GM11168 (cell line): ENCODE results near the gene BOD1.
"Not testable (repeated sequence)": the region's sequence is repeated elsewhere in the genome, so short reads cannot be mapped to it uniquely, and the experiment has no call there.

ENCODE experiments used
- in situ Hi-C: fragments of 300-500 bp; cut with MboI; formaldehyde crosslinking; loops from one replicate; pipeline ENCODE4 v1.12.0; 2022; ENCODE audit warnings: low sequenced_read_pairs; ENCODE audit not compliant: unreplicated experiment

BOD1 gene

DNA sequence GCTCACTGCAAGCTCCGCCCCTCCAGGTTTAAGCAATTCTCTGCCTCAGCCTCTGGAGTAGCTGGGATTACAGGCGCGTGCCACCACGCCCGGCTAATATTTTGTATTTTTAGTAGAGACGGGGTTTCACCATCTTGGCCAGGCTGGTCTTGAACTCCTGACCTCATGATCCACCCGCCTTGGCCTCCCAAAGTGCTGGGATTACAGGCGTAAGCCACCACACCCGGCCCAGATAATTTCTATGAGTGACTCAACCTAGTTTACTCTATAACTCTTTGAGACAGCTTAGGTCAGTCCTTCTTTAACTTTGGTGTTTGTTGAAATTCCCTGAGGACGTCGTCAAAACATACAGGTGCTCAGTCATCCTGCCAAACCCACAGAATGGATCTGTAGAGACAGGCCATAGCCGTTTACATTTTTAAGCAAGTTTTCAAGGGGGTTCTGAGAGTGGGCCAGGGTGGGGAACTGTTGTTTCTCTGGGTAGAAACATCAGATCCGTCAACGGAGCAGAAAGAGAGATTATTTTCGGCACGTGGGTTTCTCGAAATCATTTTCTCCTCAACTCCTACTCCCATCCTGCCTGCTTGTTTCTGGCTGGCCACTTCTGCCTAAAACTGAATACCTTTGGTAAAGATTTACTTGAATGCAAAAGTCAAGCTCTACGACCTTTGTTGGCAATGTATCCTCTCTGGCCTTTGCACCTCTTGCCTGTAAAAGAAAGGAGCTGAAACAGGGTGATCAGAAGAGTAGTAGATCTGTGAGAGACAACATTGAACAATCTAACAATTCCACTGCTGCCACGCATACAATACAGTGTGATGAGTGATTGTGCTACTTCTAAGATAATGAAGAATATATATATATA is 6.0 kb upstream of the BOD1 start:
- in situ Hi-C loops = loop anchor here (10.0 to 25.0 kb wide), 2 partner anchors 282 to 690 kb away; no protein-coding TSS in a partner anchor

DNA sequence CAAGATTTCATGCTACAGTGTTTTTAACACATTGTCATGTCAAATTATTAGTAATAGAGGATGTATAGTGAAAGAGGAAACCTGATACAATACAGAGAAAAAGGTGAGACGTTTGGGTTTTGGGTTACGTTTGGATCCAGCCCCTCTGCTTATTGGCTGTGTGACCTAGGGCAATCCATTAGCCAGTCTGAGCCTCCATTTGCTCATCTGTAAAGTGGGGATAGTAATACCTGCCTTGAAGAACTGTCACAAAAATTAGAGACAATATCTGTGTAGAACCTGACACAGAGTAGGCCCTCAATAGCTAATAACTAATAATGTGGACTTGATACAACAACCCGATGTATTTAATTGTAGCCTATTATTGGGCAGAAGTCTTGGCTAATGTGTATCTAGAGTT is 4.3 kb upstream of the BOD1 start:
- in situ Hi-C loops = loop anchor here (10.0 to 25.0 kb wide), 2 partner anchors 284 to 692 kb away; no protein-coding TSS in a partner anchor

DNA sequence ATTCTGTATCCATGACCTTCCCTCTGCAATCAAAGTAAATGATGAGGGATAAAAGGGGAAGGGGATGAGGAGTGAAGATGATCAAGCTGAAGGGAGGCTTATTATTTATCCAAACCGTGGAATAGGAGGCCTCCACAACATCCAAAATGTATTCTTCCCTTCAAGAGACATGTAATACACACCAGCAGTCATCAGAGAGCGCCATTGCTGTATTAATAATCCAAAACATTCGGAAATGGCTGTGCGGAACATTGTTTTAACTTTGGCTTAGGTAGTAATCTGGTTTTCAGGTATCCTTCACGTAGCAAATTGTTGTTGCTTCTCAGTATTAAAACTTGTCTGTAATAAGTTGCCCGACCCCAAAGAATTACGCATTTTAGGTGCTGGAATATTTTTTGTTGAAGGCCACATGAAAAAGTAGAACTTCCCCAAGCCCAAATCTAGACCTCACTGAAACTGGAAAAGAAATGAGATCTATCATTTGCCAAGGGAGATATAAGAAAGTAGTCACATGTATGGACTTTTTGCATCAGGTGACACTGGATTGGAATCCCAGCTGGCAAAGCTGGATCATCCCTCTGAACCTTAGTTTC is 2.6 kb upstream of the BOD1 start:
- in situ Hi-C loops = loop anchor here (5.0 to 25.0 kb wide), 2 partner anchors 348 to 693 kb away; no protein-coding TSS in a partner anchor

DNA sequence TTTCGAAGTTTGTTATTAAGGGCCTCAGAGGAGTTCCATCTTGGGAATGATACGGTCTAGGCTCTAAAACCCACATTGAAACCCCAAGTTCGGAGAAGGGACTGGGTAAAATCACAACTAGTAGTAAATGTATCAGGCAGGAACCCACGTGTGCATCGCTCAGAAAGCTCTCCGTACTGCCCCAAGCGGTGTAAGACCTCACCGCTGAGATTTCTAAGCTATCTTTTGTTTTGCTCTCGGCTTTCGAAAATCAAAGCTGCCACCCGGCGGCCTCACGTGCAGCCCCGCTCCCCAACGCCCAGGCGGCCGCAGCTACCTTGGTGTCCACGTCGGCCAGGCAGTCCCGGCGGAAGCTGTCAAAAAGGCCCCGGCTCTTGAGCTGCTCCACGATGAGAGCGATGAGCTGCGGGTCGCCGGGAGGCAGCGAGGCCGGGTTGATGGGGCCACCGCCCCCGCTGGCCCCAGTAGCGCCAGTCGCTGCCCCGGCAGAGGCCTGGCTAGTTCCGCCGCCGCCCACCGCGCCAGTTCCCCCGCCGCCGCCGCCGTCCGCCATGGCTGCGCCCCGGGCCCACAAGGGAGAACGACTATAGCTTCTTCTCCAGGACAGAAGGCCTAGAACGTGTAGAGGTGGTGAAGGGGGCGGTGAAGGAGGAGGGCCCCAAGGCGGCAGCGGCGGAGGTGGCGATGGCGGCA is 420 bp downstream of the BOD1 start:
- in situ Hi-C loops = loop anchor here (5.0 to 25.0 kb wide), 2 partner anchors 351 to 696 kb away; no protein-coding TSS in a partner anchor

DNA sequence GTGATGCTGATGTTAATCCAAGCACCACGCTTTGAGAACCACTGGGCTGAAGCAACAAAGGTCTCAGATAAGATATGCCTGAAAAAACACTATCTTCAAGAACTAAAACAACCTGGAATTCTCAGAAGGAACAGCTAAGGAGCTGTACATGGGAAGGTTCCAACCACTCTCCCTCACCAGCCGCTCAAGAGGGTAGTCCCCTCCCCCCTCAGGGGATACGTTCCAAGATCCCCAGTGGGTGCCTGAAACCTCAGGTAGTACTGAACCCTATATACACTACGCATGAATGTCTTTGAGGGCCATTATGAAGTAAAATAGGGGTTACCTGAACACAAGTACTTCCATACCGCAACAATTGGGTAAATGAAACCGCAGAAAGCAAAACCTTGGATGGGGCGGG is 1.9 kb downstream of the BOD1 start:
- in situ Hi-C loops = loop anchor here (25.0 kb wide), 1 partner anchor 698 kb away; no protein-coding TSS in a partner anchor

DNA sequence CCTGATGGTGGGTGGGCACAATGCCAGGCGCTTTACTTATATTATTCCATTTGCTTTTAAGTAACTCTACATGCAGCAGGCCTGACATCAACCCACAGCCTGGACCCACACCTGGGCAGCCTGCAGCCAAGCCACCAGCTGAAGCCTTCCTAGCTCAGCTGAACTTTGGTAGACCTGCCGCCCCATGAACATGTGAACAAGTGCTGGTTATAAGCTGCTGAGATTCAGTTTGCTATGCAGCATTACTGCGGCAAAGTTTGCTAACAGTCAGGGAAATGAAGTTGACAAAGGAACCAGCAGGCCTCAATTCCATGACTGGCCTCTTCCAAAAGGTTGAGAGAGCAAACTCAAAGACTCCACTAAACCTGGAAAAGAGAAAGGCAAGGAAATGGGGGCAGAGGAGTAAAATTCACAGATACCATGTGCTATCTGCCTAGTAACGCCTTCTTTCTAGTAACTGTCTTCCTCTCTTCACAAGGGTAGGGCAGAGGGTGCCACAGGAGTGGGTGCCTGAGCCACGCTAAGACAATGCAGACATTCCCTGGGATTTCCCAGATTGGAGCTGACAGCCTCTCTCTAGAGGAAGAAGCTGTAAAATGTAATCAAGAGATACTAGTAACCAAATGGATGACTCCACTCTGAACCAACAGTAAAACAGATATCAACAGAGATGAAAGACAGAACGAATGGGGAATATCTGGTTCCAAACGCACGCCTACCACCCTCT is 2.9 kb downstream of the BOD1 start:
- in situ Hi-C loops = loop anchor here (25.0 kb wide), 1 partner anchor 699 kb away; no protein-coding TSS in a partner anchor

DNA sequence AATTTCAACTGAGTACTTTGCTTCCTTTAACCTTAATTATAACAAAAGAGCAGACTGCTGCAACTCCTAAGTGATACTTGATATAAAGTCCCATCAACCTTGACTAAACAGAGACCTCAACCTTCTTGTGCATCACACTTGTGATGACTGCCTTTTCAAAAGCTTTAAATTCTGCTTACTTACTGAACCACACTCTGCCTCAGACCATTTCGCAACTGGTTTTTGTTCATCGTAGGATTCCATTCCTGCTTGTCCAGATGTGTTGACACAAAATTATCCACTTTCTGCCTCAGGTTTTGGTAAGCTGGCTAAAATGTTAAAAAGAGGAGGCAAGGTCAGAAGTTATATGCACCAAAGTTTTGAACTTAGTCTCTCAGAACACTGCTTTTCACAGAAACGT is 3.5 kb downstream of the BOD1 start:
- in situ Hi-C loops = loop anchor here (25.0 kb wide), 1 partner anchor 699 kb away; no protein-coding TSS in a partner anchor

DNA sequence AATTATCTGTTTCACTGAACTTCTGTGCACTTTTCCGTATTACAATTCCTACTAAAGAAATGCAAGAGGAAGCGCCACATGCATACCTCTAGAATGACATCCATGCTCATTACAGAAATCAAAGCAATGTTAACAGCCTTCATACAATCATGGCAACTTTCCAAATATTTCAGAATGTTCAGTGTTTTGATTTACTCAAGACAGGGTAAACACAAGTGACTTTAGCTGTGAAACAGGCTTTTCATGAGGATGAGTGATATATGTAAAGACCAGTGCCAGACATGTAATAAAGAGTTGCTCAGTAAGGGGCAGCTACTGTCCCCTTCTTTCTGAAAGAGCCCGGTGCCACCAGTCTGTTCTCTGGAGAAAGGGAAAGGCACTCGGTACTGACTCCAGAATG is 4.7 kb downstream of the BOD1 start:
- in situ Hi-C loops = loop anchor here (25.0 kb wide), 1 partner anchor 701 kb away; no protein-coding TSS in a partner anchor

DNA sequence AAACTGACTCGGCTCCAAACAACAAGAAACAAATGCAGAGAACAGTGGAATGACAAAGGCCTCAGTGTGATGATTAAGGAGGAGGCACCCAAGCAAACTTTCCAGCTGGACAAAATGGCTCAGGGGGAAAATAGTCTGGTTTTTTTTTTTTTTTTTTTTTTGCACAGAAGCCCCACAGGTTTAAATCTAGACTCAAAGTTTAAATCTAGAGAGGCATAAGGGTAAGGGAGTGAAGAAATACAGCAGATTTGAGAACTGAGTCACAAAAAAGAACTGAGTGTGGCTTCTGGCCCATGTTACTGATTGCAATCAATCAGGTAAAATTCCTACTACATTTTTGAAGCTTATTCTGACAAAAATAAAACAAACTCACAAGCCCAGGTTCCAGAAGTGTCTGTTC is 12.3 kb downstream of the BOD1 start:
- in situ Hi-C loops = loop anchor here (25.0 kb wide), 1 partner anchor 708 kb away; no protein-coding TSS in a partner anchor

DNA sequence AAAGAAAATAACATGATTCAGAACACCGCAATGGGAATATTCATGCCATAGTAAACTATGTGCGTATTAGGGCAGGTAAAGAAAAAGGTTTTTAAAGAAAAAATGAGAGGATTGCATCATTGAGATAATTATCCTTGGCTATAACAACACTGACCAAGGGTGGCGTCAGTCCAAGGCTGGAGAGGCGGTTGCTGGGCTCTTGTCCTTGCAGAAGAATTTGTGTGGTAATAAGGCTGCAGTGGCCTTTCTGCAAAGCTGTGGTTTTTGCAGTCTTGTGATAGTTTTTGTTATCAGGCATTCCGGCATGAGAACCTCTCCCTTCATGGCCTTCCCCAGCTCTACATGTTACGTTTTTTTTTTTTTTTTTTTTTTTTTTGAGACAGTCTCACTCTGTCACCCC is 14.0 kb downstream of the BOD1 start:
- in situ Hi-C loops = loop anchor here (25.0 kb wide), 1 partner anchor 710 kb away; no protein-coding TSS in a partner anchor

DNA sequence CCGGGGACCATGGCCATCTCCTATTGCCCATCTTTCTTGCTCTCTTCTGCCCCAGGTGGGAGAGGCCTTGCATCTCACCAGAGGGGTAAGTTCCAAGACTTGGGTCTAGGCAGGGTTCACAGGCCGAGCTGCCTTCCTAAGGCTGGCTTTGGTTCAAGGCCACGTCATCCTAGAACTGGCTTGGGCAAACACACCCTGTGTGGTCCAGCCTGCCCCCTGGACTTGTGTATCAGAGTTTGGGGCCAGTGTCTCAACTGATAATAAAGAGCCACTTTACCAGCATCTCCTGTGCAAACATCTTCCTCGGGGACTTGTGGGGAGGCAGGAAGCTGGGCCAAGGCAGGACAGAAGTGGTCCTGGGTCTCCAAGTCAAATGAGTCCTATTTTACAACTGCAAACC is 17.8 kb downstream of the BOD1 start:
- in situ Hi-C loops = no loop called here

DNA sequence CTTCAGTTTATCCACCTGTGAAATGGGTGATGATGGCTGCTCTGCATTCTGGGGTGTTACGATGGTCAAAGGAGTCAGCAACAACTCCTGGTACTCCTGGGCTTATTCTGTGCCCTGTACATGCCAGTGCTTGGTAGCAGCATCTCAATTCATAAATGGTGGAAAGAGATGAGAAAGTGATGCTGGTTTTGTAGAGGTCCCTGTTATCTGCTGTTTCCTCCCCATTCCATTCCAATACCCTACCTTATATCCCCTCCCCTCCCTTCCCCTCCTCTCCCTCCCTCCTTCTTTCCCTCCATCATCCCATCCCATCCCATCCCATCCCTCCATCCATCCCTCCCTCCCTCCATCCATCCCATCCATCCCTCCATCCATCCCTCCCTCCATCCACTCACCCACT is 19.1 kb downstream of the BOD1 start:
- in situ Hi-C loops = no loop called here

DNA sequence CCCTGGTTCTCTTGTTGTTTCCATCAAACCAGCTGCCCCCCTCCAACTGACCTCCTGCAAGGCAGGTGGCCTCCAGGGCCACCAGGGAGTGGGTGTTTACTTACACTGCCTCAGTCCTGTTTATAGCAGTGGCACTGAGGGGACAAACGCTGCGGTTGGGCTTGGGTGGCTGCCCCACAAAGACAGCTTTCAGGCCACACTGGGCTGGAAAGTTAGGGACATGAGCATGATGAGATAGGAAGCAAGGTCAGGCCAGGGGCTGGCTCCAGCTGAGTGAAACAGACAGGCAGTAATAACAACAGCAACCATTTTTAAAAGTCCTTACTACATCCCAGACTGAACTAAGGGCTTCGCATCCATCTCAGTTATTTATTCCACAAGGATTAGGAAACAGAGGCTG is 20.6 kb downstream of the BOD1 start:
- in situ Hi-C loops = no loop called here

DNA sequence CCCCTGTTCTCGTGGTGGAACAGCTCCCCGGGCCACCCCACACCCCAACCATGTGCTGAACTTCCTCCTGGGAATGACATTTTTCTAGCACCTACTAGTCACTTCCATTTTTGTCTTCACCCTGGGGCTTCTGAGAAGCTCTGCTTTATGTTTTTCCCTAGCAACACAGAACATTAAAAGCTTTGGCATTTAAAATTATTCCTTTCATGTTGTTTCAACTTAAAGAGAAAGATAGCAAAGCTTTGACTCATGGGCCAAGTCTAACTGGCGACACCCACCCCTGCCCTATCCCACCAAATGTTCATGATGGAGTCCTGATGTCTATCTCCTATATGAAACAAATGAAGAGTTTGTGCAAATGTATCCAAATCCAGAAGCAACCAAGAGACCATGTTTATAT is 22.4 kb downstream of the BOD1 start:
- in situ Hi-C loops = no loop called here

DNA sequence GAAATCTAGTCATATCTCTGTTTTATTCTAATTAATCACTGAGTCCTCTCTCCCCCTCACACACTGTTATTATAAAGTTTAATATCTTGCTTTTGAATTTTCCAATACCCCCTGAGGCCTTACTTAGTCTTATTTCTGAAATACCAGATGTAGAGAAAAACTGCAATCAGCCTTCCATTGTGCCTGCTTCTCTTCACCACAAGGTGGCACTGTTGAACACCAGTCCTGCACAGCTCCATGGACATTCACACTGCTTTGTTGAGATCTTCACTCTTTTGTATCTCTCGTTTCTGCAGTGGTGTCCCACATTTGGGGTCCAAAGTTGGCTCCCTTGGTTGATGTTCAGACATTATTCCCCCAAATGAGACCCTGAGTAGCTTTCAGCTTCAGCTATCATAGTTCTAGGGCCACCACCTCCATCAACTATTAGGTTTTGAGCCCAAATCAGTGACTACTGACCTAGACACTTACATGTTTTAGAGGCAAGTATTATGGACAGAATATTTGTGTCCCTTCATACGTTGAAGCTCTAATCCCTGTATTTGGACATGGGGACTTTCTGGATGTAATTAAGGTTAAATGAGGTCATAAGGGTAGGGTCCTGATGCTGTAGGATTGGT is 24.3 kb downstream of the BOD1 start:
- in situ Hi-C loops = no loop called here

DNA sequence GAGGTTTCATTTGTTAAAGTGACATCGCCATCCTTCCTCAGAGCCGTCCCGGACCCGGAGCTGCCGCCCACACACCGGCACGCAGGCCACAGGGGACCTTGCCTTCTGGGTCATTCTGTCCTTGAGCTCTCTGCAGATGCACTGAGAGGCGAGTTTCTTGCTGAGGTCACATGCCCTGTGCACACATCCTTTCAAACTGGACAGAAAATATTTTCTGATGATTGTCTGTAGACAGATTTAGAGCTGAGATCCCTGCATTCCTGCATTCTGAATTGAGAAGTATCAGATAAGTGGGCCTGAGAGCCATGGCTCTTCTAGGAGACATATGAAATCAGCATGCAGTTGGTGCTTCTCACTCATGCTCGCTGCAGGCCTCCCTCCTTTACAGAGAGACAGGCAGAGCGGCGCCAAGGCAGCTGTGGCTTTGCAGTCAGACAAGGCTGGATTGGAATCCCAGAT is 25.4 kb downstream of the BOD1 start:
- in situ Hi-C loops = no loop called here

DNA sequence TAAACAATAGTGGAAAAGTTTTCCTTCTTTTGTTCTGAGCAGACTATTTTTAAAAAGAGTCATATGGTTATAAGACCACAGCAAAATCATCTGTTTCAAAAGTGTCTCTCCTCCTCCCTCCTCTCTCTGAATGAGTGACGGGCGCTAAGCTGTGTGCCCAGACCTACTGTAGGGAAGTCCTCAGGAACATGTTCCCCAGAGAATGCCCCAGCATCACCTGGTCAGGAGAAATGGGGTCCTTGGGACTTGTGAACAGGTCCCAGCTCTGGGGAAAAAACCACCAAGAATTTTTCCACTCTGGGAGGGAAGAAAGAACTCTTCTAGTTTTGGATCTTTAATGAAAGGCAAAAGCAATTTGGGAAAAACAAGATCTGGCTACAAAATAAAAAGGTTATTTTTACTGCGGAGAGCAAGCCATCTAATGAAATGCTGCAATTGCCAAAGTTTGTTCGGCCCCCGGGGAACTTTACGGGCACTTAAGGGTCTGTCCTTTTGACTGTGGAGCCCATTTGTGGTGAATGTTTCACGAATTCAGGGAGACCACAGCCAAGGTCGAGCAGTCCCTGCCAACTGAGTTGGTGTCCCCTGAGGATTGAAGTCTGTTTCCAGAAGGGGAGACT is 25.9 kb downstream of the BOD1 start:
- in situ Hi-C loops = no loop called here

DNA sequence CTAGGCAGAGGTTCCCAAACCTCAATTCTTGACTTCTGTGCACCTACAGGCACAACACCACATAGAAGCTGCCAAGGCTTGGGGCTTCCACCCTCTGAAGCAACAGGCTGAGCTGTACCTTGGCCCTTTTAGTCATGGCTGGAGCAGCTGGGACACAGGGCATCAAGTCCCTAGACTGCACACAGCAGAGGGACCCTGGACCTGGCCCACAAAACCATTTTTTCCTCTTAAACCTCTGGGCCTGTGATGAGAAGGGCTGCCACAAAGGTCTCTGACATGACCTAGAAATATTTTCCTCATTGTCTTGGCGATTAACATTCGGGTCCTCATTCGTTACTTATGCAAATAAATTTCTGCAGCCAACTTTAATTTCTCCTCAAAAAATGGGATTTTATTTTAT is 30.3 kb downstream of the BOD1 start:
- in situ Hi-C loops = not testable (repeated sequence)

DNA sequence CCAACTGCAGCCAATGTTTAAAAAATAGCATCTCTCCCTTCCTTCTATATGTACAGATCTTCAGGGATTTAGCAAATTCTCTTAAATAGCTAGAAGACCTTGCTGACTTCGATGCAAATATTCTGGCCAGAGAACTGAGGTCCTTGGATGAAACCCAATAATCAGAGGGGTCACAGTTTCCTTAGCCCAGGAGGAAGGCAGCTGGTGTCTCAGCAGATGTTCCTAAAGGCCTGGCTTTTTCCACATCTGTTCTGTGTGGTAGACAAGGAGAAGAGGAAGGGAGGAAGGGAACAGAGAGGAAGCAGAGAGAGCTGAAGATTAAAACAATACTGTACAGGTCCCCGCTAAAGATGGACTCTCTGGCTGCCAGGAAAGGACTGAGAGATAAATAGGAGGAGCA is 33.1 kb downstream of the BOD1 start:
- in situ Hi-C loops = no loop called here
